Esophagus squamous epithelium (tissue), 4 donors: ENCODE results near the gene OTOA. TPM values are rescaled to one million over a fixed set of nuclear protein-coding genes. Genes with fewer than 3 reads are reported as not detected.

Experiments used
- small RNA-seq, 4 donors: library from RNA; depleted of rRNA; stranded (forward); fragments of <200 nt; gene quantifications; one replicate each; pipeline ENCODE3, GENCODE V24; 2016
- total RNA-seq, 4 donors: library from RNA; depleted of rRNA; stranded (reverse); fragments of >200 nt; gene quantifications; one replicate each; pipeline ENCODE4 v1.1.0, GENCODE V29; 2016

Gene OTOA
- total RNA-seq, 4 donors from 2014 or later: 0.11 to 0.38 TPM; not detected in 2

Small RNA genes within 50 kb of the gene (small RNA-seq; reads per million reads assigned to genes)
- gene RNU6-1005P: 0 to 0.60 (median 0.07) reads per million in 4 donors
- gene RNU6-196P: 0 reads per million in 4 donors

Other genes starting within 250 kb of the OTOA start
- 100 to 1,000 TPM in 3 of 4 donors, 10 to 100 TPM in 1; 82.3 to 169 (median 140) TPM for gene METTL9, start 64.4 kb upstream of the OTOA start, total RNA-seq
- 1 to 10 TPM in 2 of 4 donors, under 1 TPM in 2; 0.18 to 3.6 (median 1.3) TPM for gene IGSF6, start 11.4 kb upstream of the OTOA start, total RNA-seq
- gene NPIPB4, start 193.8 kb downstream of the OTOA start, total RNA-seq: 10 to 100 TPM in 3 of 4 donors, 1 to 10 TPM in 1; 8.7 to 76.9 (median 27.9) TPM